ENCODE data around the gene HLCS. TPM values are rescaled to one million over a fixed set of nuclear protein-coding genes. Genes with fewer than 3 reads are reported as not detected.

The HLCS gene
- polyA plus RNA-seq, 1 donor (not counting 4 experiments of a cell fraction or from before 2014, with no cell fraction given), result 11.5 TPM

DNA sequence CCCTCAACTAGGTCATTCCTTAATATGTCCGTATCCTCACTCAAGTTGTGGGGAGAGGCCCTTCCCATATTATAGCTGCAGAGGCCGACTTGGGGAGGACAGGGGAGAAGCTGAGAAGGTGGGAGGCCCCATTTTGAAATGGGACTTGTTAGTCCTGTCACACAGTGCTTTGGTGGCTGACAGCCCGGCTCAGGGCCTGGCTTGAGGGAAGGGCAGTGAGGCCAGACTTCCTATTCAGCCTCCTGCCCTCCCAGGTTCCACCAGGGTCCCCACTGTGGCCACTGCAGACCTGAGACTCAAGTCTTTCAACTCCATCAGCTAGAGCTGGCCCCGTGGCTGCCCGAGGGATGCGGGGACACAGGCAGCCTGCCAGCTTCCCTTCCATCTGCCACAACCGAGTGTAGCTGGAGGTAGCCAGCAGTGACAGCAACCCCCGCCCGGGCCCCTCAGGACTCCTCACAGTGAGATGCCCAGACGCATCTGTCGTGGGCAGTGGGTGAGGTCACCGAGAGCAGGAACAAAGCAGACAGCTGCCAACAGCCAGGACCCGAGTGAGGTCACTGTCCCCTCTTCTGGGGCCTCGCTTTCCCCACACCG is 230.6 kb downstream of the HLCS start:
- Histone ChIP-seq H3K27ac (ENCODE audit: control insufficient read depth, insufficient read depth, low read length) (no peak overlapping the region), H3K9me1 (ENCODE audit: control insufficient read depth, extremely low read depth, insufficient read depth, low read length) (no peaks in the 10 kb centered on the region), H3K4me2 (ENCODE audit: control insufficient read depth, extremely low read depth, insufficient read depth, low read depth, low read length) (no peak overlapping the region), H3K9me3 (ENCODE audit: control insufficient read depth, low read depth, low read length) (no peaks in the 10 kb centered on the region), H3K4me3 (ENCODE audit: control insufficient read depth in 2 of 3, extremely low read depth in 1 of 3, insufficient read depth in 2 of 3, low read depth in 1 of 3, low read length in 3 of 3) (no peak overlapping the region), H2AFZ (ENCODE audit: control insufficient read depth, low read length) (no peak overlapping the region), H3K79me2 (ENCODE audit: control insufficient read depth, insufficient read depth, low read length) (no peaks in the 10 kb centered on the region), H3K27me3 (ENCODE audit: control insufficient read depth, extremely low read depth, insufficient read depth, low read length) (peaks cover 5% of the 10 kb centered on the region), H3K9ac (ENCODE audit: control insufficient read depth, extremely low read depth, insufficient read depth, low read length) (no peak overlapping the region), H3K4me1 (ENCODE audit: control insufficient read depth, extremely low read depth, insufficient read depth, low read length) (no peaks in the 10 kb centered on the region), H4K20me1 (ENCODE audit: control insufficient read depth, extremely low read depth, insufficient read depth, low read length) (no peaks in the 10 kb centered on the region), H3K36me3 (ENCODE audit: control insufficient read depth in 2 of 2, extremely low read depth in 1 of 2, insufficient read depth in 2 of 2, low read length in 2 of 2) (no peaks in the 10 kb centered on the region)
- FAIRE-seq (no peak), DNase-seq (ENCODE audit: low read depth, low spot score) (no peak)
- TF ChIP-seq EZH2 (IDR thresholded peaks at IDR 0.05; ENCODE audit: low read length), result no peak
- TF ChIP-seq, protein P1, sequence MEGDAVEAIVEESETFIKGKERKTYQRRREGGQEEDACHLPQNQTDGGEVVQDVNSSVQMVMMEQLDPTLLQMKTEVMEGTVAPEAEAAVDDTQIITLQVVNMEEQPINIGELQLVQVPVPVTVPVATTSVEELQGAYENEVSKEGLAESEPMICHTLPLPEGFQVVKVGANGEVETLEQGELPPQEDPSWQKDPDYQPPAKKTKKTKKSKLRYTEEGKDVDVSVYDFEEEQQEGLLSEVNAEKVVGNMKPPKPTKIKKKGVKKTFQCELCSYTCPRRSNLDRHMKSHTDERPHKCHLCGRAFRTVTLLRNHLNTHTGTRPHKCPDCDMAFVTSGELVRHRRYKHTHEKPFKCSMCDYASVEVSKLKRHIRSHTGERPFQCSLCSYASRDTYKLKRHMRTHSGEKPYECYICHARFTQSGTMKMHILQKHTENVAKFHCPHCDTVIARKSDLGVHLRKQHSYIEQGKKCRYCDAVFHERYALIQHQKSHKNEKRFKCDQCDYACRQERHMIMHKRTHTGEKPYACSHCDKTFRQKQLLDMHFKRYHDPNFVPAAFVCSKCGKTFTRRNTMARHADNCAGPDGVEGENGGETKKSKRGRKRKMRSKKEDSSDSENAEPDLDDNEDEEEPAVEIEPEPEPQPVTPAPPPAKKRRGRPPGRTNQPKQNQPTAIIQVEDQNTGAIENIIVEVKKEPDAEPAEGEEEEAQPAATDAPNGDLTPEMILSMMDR (optimal IDR thresholded peaks at IDR 0.05 in 1 of 3, IDR thresholded peaks at IDR 0.05 in 1 of 3, conservative IDR thresholded peaks at IDR 0.05 in 1 of 3; ENCODE audit: extremely low read depth in 1 of 3, insufficient read depth in 2 of 3, low read length in 3 of 3), result no peak
- dilution Hi-C loops (cut with MboI; ENCODE audit: extremely low pct_ligation_motif_present, low sequenced_read_pairs), result no loop called here

DNA sequence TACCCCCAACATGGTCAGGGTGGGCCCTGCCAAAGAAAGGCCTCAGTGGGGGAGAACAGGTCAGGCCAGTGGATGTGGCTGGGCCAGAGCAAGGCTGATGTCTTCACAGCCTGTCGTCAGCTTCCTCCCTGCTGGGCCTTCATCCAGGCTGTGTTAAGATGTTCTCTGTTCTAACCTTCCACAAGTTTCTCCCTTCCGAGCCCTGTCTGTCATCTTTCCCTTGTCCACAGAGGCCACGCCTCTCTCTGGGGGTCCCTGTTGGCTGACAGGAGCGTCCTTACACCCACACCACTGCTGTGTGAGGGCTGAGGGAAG is 231.3 kb downstream of the HLCS start:
- Histone ChIP-seq H3K79me2 (ENCODE audit: control insufficient read depth, insufficient read depth, low read length) (no peaks in the 10 kb centered on the region), H3K4me2 (ENCODE audit: control insufficient read depth, extremely low read depth, insufficient read depth, low read depth, low read length) (no peak overlapping the region), H3K36me3 (ENCODE audit: control insufficient read depth in 2 of 2, extremely low read depth in 1 of 2, insufficient read depth in 2 of 2, low read length in 2 of 2) (no peaks in the 10 kb centered on the region), H3K27me3 (ENCODE audit: control insufficient read depth, extremely low read depth, insufficient read depth, low read length) (no peaks in the 10 kb centered on the region), H3K9me3 (ENCODE audit: control insufficient read depth, low read depth, low read length) (no peaks in the 10 kb centered on the region), H3K9ac (ENCODE audit: control insufficient read depth, extremely low read depth, insufficient read depth, low read length) (no peak overlapping the region), H3K9me1 (ENCODE audit: control insufficient read depth, extremely low read depth, insufficient read depth, low read length) (no peaks in the 10 kb centered on the region), H3K4me3 (ENCODE audit: control insufficient read depth in 2 of 3, extremely low read depth in 1 of 3, insufficient read depth in 2 of 3, low read depth in 1 of 3, low read length in 3 of 3) (no peak overlapping the region), H4K20me1 (ENCODE audit: control insufficient read depth, extremely low read depth, insufficient read depth, low read length) (no peaks in the 10 kb centered on the region), H3K4me1 (ENCODE audit: control insufficient read depth, extremely low read depth, insufficient read depth, low read length) (no peaks in the 10 kb centered on the region), H3K27ac (ENCODE audit: control insufficient read depth, insufficient read depth, low read length) (no peak overlapping the region), H2AFZ (ENCODE audit: control insufficient read depth, low read length) (no peak overlapping the region)
- dilution Hi-C loops (cut with MboI; ENCODE audit: extremely low pct_ligation_motif_present, low sequenced_read_pairs), result no loop called here
- no peak for FAIRE-seq
- TF ChIP-seq, protein P1 (optimal IDR thresholded peaks at IDR 0.05 in 1 of 3, IDR thresholded peaks at IDR 0.05 in 1 of 3, conservative IDR thresholded peaks at IDR 0.05 in 1 of 3; ENCODE audit: extremely low read depth in 1 of 3, insufficient read depth in 2 of 3, low read length in 3 of 3), result no peak
- TF ChIP-seq EZH2 (IDR thresholded peaks at IDR 0.05; ENCODE audit: low read length), result no peak
- no peak for DNase-seq (ENCODE audit: low read depth, low spot score)
